ENCODE measurements around the gene MRPL52.

DNA sequence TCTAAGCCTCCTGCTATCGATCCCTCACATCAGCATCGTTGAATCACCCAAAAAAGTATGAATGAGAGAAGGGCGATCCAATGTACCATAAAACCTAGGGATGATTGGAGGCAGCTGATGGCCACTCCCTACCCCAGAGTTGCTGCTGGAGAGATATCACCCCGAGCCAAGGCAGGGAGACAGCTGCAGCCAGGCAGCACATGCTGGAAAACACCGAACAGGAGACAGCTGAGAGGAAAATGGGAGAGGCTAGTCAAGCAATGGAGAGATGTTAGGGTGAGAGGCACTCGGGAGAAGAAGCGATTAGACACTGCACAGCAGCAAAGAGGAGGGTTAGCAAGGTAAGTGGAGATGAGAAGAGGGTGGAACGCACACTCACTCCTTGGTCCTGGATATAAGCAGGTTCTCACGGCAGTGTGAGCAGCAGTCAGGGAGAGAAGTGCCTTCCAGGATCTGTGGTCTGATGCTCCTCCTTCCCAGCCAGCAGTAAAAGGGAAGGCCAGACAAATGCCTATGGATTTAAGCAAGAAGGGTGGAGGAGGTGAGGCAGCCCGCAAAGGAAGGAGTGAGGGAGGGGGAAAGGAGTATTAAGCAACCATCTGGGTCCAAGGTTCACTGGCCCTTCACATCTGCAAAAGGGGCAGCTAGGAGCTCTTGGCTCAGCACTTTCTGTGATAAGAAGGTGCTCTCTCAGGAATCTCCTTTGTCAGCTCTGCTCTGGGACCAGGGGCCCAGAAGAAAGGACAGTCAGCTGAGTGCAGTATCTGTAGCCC lies 14.6 kb upstream of the MRPL52 start, which contains the start of gene SLC7A7:
- no peak for TF ChIP-seq POLR2A (IDR thresholded peaks at IDR 0.05)
- TF ChIP-seq, protein P1, sequence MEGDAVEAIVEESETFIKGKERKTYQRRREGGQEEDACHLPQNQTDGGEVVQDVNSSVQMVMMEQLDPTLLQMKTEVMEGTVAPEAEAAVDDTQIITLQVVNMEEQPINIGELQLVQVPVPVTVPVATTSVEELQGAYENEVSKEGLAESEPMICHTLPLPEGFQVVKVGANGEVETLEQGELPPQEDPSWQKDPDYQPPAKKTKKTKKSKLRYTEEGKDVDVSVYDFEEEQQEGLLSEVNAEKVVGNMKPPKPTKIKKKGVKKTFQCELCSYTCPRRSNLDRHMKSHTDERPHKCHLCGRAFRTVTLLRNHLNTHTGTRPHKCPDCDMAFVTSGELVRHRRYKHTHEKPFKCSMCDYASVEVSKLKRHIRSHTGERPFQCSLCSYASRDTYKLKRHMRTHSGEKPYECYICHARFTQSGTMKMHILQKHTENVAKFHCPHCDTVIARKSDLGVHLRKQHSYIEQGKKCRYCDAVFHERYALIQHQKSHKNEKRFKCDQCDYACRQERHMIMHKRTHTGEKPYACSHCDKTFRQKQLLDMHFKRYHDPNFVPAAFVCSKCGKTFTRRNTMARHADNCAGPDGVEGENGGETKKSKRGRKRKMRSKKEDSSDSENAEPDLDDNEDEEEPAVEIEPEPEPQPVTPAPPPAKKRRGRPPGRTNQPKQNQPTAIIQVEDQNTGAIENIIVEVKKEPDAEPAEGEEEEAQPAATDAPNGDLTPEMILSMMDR (IDR thresholded peaks at IDR 0.05), result no peak

Data from body of pancreas (tissue), 4 donors.